Lung microvascular endothelial cell (primary cell): ENCODE data around the gene ARMH2. TPM values are rescaled to one million over a fixed set of nuclear protein-coding genes. Genes with fewer than 3 reads are reported as not detected.

Experiments used
- DNase-seq, 2 donors: peaks; one replicate each; pipeline versions ENCODE4 v3.0.0 to v3.0.0-alpha.2; 2010; ENCODE audit warnings: low read depth in 2 of 2
- total RNA-seq: library from RNA; depleted of rRNA; stranded (reverse); fragments of >200 nt; gene quantifications from 2 replicates; pipeline ENCODE4 v1.2.1, GENCODE V29; 2014

ARMH2 gene
- not detected in 2 replicates for total RNA-seq

DNA sequence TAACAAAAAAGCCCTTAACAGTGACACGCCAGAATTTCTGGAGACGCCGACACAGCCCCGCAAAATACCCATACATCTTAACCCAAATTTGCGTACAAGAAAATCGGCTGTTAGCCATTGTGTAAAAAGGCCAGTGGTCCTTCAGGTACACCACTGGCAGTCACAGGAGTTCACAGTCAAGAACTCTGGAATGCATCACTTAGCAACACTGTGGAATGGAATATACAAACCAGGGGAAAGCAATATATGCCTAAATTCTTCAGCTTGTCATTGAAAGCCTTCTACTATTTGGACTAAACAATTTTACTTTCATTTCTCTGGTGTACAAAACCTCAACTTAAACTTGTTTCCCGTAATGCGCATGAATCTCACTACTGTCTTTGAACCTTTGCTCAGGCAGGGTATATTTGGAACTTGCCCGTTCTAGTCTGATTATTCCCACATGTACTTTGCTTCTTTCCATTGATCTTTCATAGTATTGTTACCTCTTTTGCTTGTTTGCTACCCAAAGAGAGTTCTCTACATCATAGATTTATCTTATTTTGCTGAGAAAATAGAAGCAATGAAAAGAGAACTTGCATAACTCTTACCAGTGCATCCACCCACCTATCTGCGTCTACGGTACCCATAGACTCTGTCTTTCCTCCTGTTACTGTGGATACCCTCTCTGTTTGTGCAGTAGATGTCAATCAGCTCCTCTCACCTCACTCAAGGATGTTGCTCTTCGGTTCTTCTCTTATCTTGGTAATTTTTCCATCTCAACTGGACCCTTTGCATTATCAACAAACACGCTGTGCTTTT is at the start of gene ARMH2:
ARMH2 (minus strand) TSS at position 178 of the 801 bp plus-strand sequence; CDS start at position 118, 60 bp downstream.
- no peak for DNase-seq

DNA sequence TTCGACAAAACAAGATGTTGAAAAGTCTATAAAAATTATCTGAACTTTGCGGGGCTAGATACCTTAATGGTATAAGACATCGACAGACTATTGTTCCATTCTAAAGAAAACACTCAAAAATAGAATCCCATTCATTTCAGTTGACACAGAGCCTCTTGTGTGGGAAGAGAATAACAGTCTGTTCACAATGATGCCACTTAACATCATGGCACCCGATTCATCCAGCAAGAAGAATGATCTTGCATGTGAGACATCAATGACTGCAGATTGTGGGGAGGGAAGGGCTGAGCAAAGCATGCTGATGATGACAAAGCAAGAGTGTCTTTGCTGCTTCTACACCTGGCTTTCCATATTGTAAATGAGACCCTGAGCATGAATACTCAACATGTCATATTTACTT is 49.7 kb upstream of the ARMH2 start:
- DNase-seq = no peak

DNA sequence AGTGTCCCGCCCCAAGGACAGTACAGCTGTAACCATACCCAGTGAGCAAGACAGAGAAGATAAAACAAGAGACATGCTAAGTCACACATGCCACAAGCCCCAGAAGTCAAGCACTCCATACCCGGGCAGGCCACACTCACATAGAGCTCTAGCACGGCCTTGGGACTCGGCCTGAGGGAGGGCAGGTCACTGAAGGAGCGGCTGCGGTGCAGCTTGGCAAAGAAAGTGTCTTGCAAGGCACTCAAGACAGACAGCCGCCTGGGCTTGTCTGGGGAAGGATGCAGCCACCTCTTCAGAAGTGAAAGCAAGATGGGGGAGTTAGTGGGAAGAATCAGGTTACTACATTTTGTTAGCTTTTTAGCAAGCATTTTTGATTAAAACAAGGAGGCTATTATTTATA is 48.7 kb upstream of the ARMH2 start:
- no peak for DNase-seq

- no peak for DNase-seq
Observed at GRCh38 chr6:24845578-24845977, 46.9 kb upstream of the ARMH2 start.

DNA sequence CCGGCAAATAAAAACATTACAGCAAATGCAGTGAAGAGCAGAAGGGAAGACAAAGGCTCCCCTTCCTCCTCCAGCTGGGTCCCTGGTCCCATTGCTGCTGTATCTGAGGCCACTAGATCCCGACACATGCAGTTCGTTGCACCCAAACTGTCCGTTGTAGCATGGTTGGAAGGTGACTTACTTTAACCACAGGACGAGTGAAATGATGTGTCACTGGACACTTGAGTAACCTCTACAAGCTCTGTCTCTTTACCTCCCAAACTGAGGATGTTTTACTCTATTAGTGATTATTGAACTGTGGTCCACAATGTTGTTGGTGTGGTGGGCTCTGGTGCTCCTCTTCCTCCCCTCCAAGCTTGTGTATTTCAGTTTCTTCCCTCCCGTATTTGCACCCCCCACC is 46.2 kb upstream of the ARMH2 start:
- no peak for DNase-seq

GRCh38 chr6:24844061-24844460 is 45.3 kb upstream of the ARMH2 start:
- no peak for DNase-seq

GRCh38 chr6:24840187-24840586 is 41.5 kb upstream of the ARMH2 start:
- DNase-seq = no peak

- no peak for DNase-seq
Observed at GRCh38 chr6:24838994-24839393, 40.3 kb upstream of the ARMH2 start.

DNA sequence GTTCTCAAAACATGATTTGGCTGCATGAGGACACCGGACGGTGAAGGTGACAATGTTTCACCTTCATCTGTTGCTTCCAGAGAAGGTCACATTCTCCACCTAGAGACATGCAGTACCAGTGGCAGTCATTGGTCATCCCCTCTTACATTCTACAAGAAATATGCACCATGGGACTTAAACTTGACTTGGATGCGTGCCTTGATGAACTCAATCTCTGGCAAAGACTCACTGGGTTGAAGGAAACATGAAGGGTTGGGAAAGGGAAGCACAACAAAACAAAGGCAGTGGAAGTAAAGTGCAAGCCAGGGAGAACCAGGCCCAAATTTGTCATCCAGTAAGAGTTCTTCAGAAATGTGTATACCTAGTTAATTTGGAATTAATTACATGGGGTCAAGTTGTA is 39.4 kb upstream of the ARMH2 start:
- no peak for DNase-seq

- DNase-seq = no peak
Observed at GRCh38 chr6:24836109-24836508, 37.4 kb upstream of the ARMH2 start.

- DNase-seq = no peak
Observed at GRCh38 chr6:24833711-24834386, 35.1 kb upstream of the ARMH2 start.

DNA sequence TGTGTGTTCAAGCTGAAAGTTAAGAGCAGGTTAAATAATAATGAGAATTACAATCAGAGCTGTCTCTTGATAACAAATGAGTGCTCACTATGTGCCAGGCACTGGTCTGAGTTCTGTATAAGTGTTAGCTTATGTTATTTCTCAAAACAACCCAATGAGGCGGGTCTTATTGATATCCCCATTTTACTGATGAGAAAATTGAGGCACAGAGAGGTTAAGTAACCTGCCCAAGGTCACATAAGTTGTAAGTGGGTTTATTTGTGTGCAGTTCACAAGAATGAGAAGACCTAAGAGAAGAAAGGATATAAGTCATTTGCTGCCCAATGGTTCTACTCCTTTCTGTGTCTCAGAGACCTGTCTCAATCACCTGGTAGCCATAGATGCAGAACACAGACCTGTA is 34.1 kb upstream of the ARMH2 start:
- no peak for DNase-seq

GRCh38 chr6:24831771-24832716 is 33.3 kb upstream of the ARMH2 start:
- DNase-seq = peak in 1 of 2 donors; percentile 25

DNA sequence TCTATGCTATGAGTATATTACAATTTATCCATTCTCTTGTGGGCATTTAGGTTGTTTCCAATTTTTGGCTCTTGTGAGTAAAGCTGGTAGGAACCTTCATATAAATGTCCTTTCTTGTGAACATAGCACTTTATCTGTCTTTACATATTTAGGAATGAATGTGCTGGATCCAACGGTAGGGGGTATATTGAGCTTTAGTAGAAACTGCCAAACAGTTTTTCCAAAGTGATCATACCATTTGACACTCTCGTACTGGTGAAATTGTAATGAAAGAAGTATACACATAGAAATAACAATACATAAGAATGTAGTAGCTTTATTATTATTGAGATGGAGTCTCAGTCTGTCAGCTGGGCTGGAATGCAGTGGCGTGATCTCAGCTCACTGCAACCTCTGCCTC is 30.9 kb upstream of the ARMH2 start:
- no peak for DNase-seq

- DNase-seq = no peak
Observed at GRCh38 chr6:24827970-24828369, 29.3 kb upstream of the ARMH2 start.

DNA sequence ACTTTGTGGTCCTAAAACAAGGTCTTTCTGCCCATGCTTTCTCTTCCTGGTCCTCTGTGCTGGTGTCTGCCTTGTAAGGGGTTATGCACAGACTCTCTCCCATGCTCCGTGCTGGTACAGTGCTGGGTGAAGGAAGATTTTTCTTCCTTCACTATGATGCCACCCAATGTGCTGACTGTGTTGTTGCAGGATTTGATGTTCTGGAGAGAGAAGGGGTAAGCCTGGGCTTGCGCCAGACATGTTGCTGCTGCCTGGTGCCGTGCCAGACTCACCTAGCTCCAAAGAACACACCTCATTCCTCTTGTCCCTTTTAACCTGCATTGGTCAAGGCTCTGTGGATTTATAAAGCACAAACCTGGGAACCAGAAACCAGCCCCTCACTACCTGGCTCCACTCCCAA is 28.4 kb upstream of the ARMH2 start:
- DNase-seq = no peak

- no peak for DNase-seq
Observed at GRCh38 chr6:24825130-24825630, 26.5 kb upstream of the ARMH2 start.

GRCh38 chr6:24824142-24824938 is 25.6 kb upstream of the ARMH2 start:
- no peak for DNase-seq

DNA sequence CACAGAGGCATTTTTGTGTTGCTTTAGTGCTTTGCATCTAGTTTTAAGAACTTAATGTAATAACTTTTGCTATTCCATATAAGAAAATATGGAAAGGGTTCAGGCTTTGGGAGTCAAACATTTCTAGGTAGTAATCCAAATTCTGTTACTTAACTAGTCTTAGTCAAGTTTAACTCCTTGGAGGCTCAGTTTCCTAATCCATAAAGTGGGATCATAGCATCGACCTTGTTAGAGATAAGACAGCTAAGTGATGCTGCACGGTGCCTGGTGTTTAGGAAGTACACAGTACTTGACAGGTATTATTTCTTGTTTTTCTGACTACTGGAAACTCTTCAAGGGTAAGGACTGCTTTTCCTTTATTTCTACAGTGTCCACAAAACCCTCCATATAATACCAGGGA is 24.5 kb upstream of the ARMH2 start:
- no peak for DNase-seq

DNA sequence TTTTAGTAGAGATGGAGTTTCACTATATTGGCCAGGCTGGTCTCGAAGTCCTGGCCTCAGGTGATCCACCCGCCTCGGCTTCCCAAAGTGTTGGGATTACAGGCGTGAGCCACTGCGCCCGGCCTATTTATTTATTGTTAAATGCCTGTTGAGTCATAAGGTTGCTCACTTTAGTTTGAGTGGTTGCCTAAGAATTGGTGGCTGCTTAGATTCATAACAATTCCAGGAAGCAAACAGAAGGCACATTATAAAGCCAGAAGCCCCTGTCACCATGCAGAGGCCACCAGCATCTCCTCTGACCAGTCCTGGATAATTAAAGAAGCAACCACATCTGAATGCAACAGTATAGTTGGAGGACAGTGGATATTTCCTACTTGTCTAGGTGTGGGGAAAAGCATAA is 24.0 kb upstream of the ARMH2 start:
- no peak for DNase-seq

GRCh38 chr6:24821860-24822444 is 23.2 kb upstream of the ARMH2 start:
- DNase-seq = no peak
